Measurements from ENCODE around the gene RNASEH2A. TPM values are rescaled to one million over a fixed set of nuclear protein-coding genes. Genes with fewer than 3 reads are reported as not detected.
A peak's percentile ranks its signal among the peaks of the same experiment; 100 is the strongest.

Gene RNASEH2A
- total and polyA plus RNA-seq, 2 of the 13 experiments (the other 11 are each of a cell fraction or from before 2014, with no cell fraction given), result 25.1 to 35.8 TPM

- TF ChIP-seq ZBTB4 (CRISPR knock-in tag; IDR thresholded peaks at IDR 0.05; ENCODE audit: borderline replicate concordance) (no peak), ZNF780A (CRISPR knock-in tag; IDR thresholded peaks at IDR 0.05) (no peak), JDP2 (CRISPR knock-in tag; IDR thresholded peaks at IDR 0.05; ENCODE audit: borderline replicate concordance) (no peak; the same call in 1 of the 2 replicates), DR1 (CRISPR knock-in tag; IDR thresholded peaks at IDR 0.05) (peak; percentile 99), ZNF883 (CRISPR knock-in tag; IDR thresholded peaks at IDR 0.05; ENCODE audit: not compliant biosample characterization) (peak; percentile 87), DNMT1 (CRISPR knock-in tag; IDR thresholded peaks at IDR 0.05) (peak; percentile 86), EHMT2 (IDR thresholded peaks at IDR 0.05; ENCODE audit: borderline replicate concordance, low read depth, low read length) (no peak), REPIN1 (CRISPR knock-in tag; IDR thresholded peaks at IDR 0.05; ENCODE audit: borderline replicate concordance, low read depth) (peak; percentile 72; the same call in 1 of the 2 replicates), TCF7 (IDR thresholded peaks at IDR 0.05; ENCODE audit: low read depth) (no peak), ZBTB20 (CRISPR knock-in tag; IDR thresholded peaks at IDR 0.05; ENCODE audit: borderline replicate concordance, low read depth) (peak; percentile 66), ATF4 (CRISPR knock-in tag; IDR thresholded peaks at IDR 0.05) (peak in 1 of 2 experiments; percentile 59; a peak in 2 of 4 replicates), NFKBIZ (CRISPR knock-in tag; IDR thresholded peaks at IDR 0.05) (0 out of 2 replicates have a peak, but pooled peaks have one; percentile 81), YEATS4 (CRISPR knock-in tag; IDR thresholded peaks at IDR 0.05; ENCODE audit: borderline replicate concordance) (peak; percentile 76), U2AF1 (optimal IDR thresholded peaks at IDR 0.05; ENCODE audit: low read depth, low read length) (peak; percentile 98), EZH2 (conservative IDR thresholded peaks at IDR 0.05; ENCODE audit: low read depth, low read length) (no peak), CENPBD1 (CRISPR knock-in tag; IDR thresholded peaks at IDR 0.05; ENCODE audit: borderline replicate concordance, low read depth) (no peak), ZNF747 (CRISPR knock-in tag; IDR thresholded peaks at IDR 0.05; ENCODE audit: borderline replicate concordance) (peak; percentile 66; the same call in 1 of the 2 replicates), ZBTB44 (CRISPR knock-in tag; IDR thresholded peaks at IDR 0.05) (peak; percentile 78; the same call in 1 of the 2 replicates), FOSL1 (CRISPR knock-in tag; IDR thresholded peaks at IDR 0.05; ENCODE audit: borderline replicate concordance) (no peak), RBM39 (IDR thresholded peaks at IDR 0.05; ENCODE audit: low read depth, low read length, poor library complexity, severe bottlenecking) (peak; percentile 96), NFIC (IDR thresholded peaks at IDR 0.05; ENCODE audit: low read length) (no peak), ZFAT (CRISPR knock-in tag; conservative IDR thresholded peaks at IDR 0.05) (0 out of 2 replicates have a peak, but pooled peaks have one; percentile 11), ZNF20 (CRISPR knock-in tag; IDR thresholded peaks at IDR 0.05) (no peak)
These were observed 14.9 kb upstream of the RNASEH2A start, which contains the start of gene JUNB (continued) for GRCh38 chr19:12791345-12792050.
